ENCODE data around the gene MARCHF9.

DNA sequence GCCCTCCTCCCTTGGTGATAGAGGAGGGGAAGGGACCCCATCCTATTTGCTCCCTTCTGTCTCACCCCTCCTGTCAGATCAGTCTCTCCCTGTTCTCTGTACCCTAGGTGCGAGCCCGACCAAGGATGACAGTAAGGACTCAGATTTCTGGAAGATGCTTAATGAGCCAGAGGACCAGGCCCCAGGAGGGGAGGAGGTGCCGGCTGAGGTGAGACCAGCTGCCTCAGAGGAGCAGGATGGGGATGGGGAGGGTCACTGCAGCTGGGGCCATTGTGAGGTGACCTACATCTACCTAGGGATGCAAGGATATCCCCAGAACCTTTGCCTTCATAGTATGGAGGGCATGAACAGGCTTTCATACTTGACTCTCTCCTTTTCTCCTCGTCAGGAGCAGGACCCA is 38.6 kb upstream of the MARCHF9 start:
- TF ChIP-seq YY1 (IDR thresholded peaks at IDR 0.05; ENCODE audit: low read depth) (no peak), CEBPB (IDR thresholded peaks at IDR 0.05) (no peak), TAF1 (IDR thresholded peaks at IDR 0.05; ENCODE audit: low read depth) (no peak), CREB1 (IDR thresholded peaks at IDR 0.05; ENCODE audit: low read depth) (no peak), TCF12 (IDR thresholded peaks at IDR 0.05; ENCODE audit: low read depth) (no peak), EP300 (IDR thresholded peaks at IDR 0.05; ENCODE audit: borderline replicate concordance) (no peak), RAD21 (IDR thresholded peaks at IDR 0.05; ENCODE audit: low read depth) (no peak), EGR1 (IDR thresholded peaks at IDR 0.05) (no peak)
- TF ChIP-seq, protein P1, sequence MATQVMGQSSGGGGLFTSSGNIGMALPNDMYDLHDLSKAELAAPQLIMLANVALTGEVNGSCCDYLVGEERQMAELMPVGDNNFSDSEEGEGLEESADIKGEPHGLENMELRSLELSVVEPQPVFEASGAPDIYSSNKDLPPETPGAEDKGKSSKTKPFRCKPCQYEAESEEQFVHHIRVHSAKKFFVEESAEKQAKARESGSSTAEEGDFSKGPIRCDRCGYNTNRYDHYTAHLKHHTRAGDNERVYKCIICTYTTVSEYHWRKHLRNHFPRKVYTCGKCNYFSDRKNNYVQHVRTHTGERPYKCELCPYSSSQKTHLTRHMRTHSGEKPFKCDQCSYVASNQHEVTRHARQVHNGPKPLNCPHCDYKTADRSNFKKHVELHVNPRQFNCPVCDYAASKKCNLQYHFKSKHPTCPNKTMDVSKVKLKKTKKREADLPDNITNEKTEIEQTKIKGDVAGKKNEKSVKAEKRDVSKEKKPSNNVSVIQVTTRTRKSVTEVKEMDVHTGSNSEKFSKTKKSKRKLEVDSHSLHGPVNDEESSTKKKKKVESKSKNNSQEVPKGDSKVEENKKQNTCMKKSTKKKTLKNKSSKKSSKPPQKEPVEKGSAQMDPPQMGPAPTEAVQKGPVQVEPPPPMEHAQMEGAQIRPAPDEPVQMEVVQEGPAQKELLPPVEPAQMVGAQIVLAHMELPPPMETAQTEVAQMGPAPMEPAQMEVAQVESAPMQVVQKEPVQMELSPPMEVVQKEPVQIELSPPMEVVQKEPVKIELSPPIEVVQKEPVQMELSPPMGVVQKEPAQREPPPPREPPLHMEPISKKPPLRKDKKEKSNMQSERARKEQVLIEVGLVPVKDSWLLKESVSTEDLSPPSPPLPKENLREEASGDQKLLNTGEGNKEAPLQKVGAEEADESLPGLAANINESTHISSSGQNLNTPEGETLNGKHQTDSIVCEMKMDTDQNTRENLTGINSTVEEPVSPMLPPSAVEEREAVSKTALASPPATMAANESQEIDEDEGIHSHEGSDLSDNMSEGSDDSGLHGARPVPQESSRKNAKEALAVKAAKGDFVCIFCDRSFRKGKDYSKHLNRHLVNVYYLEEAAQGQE (IDR thresholded peaks at IDR 0.05; ENCODE audit: low read depth) = no peak
- TF ChIP-seq, protein P2, sequence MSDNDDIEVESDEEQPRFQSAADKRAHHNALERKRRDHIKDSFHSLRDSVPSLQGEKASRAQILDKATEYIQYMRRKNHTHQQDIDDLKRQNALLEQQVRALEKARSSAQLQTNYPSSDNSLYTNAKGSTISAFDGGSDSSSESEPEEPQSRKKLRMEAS (IDR thresholded peaks at IDR 0.05) = no peak
